Measurements from ENCODE around the gene WDFY4. TPM values are rescaled to one million over a fixed set of nuclear protein-coding genes. Genes with fewer than 3 reads are reported as not detected.

The WDFY4 gene
- total and polyA plus RNA-seq, 4 donors, result 4.6 to 26.9 (median 13.5) TPM

DNA sequence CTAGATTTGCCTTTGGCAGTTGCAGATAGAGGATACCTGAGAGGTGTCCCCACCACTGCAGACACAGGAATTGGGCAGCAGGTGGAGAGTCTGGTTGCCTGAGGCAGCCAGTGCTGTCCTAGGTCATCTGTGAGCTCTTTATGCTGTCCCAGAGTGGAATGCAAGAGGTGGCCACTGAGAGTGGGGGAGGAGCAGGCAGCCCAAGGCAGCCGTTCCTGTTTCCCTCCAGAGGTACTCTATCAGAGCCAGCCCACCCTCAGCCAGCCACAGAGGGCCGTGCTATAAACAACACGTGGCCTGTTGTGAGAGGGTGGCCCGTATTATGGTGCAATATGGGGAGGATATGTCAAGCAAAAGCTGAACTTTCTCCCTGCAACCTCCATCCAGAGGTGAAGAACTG is 246.5 kb downstream of the WDFY4 start:
- Histone ChIP-seq H3K36me3 (ENCODE audit: control insufficient read depth in 4 of 4, insufficient read depth in 4 of 4, low read length in 4 of 4) (no peaks in the 10 kb centered on the region), H3K27ac (ENCODE audit: low read depth in 1 of 2, low read length in 1 of 2) (no peak overlapping the region), H3K4me1 (ENCODE audit: control insufficient read depth in 5 of 5, insufficient read depth in 5 of 5, low read length in 5 of 5) (peaks cover 0 to 33% (median 10%) of the 10 kb centered on the region in 5 donors), H3K27me3 (ENCODE audit: control insufficient read depth in 3 of 3, insufficient read depth in 3 of 3, low read length in 2 of 3) (no peaks in the 10 kb centered on the region), H3K4me3 (no peak overlapping the region), H3K9me3 (ENCODE audit: control insufficient read depth in 4 of 4, insufficient read depth in 3 of 4, low read length in 3 of 4) (peaks cover 0 to 4% (median 0%) of the 10 kb centered on the region in 4 donors), H3K9ac (ENCODE audit: insufficient read depth in 1 of 2, low read length in 2 of 2) (no peak overlapping the region)
- TF ChIP-seq, protein P1, sequence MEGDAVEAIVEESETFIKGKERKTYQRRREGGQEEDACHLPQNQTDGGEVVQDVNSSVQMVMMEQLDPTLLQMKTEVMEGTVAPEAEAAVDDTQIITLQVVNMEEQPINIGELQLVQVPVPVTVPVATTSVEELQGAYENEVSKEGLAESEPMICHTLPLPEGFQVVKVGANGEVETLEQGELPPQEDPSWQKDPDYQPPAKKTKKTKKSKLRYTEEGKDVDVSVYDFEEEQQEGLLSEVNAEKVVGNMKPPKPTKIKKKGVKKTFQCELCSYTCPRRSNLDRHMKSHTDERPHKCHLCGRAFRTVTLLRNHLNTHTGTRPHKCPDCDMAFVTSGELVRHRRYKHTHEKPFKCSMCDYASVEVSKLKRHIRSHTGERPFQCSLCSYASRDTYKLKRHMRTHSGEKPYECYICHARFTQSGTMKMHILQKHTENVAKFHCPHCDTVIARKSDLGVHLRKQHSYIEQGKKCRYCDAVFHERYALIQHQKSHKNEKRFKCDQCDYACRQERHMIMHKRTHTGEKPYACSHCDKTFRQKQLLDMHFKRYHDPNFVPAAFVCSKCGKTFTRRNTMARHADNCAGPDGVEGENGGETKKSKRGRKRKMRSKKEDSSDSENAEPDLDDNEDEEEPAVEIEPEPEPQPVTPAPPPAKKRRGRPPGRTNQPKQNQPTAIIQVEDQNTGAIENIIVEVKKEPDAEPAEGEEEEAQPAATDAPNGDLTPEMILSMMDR (IDR thresholded peaks at IDR 0.05; ENCODE audit: control extremely low read depth, extremely low read depth), result no peak
- peak in 2 of 3 donors; percentile 23 to 44 for DNase-seq
- 23 to 27% methylated on average over 4 of the region's 4 CpGs for WGBS, 2 donors
- no peak for ATAC-seq (ENCODE audit: insufficient read depth, low FRiP score)

DNA sequence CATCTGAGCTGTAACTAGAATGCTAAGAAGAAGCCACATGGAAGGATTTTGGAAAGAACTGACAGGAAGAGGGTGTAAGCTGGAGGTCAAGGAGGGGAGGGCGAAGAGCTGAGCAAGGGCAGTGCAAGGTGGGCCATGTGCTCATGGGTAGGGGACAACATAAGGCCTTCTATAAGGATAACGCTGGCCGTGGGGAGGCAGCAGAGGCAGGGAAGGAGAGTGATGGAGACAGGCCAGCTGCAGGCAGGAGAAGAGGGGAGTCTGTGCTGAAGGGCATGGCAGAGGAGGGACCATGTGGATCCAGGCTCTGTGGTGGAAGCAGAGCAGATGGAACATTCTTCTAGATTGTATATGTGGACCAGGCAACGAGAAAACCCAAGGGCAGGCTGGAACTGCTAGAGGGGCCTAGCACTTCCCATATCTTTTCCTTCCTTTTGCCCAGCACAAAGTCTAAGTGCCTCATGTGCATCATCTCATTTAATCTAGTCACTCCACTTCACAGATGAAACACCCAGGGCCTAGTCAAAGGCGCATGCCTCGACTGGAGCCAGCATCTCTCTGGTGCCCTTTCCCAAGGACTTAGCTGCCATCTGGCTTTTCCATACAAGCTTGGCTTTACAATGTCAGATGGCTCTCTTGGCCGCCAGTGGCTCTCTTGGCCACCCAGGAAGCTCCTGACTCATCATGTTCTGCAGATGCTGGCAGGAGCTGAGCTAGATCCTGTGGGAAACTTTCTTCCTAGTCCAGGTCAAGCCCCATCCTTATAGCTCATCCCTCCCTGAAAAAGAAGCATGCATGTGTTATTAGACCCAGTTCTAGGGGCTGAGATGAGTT is 248.4 kb downstream of the WDFY4 start:
- WGBS, 2 donors, result 88 to 93% methylated on average over 7 of the region's 7 CpGs
- H3K36me3 ChIP-seq (ENCODE audit: control insufficient read depth in 4 of 4, insufficient read depth in 4 of 4, low read length in 4 of 4), result no peaks in the 10 kb centered on the region
- no peak overlapping the region for H3K9ac ChIP-seq (ENCODE audit: insufficient read depth in 1 of 2, low read length in 2 of 2)
- ATAC-seq (ENCODE audit: insufficient read depth, low FRiP score) (no peak), DNase-seq (no peak)
- TF ChIP-seq, protein P1 (IDR thresholded peaks at IDR 0.05; ENCODE audit: control extremely low read depth, extremely low read depth), result no peak
- H3K27me3 ChIP-seq (ENCODE audit: control insufficient read depth in 3 of 3, insufficient read depth in 3 of 3, low read length in 2 of 3), result no peaks in the 10 kb centered on the region
- H3K4me3 ChIP-seq, result no peak overlapping the region
- H3K4me1 ChIP-seq (ENCODE audit: control insufficient read depth in 5 of 5, insufficient read depth in 5 of 5, low read length in 5 of 5), result peaks cover 0 to 29% (median 7%) of the 10 kb centered on the region in 5 donors
- H3K27ac ChIP-seq (ENCODE audit: low read depth in 1 of 2, low read length in 1 of 2), result no peak overlapping the region
- H3K9me3 ChIP-seq (ENCODE audit: control insufficient read depth in 4 of 4, insufficient read depth in 3 of 4, low read length in 3 of 4), result peaks cover 0 to 1% (median 0%) of the 10 kb centered on the region in 4 donors

DNA sequence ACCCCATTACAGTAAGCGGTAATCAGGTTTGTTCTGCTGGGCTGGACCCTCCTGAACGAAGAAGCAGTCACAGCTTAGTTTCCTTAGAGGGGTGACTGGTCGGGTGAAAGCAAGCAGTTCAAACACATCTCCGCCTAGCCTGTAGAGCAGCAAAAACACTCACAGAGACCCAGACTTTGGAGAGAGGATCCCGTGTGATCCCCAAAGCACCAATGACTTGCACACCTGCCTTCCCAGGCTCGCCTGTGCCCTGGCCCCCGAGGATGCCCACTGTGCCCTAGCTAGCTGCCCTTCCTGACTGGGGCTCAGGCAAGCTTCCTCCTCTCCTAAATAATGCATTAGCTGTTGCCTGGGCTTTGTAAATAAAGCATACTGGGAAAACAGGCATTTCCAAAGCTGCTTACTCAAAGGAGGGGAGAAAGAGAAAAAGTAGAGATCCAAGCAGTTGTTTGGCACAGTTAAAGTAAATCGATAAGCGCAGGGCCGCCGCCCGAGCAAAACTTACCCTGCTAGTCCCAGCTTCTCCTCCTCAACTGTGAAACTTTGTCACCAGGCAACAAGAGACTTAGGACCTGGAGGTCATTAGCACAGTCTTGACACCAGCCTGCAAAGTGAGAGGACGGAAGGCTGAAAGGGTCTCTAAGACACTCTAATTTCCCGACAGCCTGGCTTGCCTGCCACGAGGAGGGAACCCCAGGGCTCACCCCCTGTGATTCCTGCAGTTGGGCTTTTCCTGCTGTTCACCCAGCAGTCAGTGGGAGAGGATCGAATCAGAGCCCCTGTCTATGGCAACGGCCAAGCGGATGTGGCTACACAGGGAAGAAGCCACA is 250.2 kb downstream of the WDFY4 start:
- ATAC-seq (ENCODE audit: insufficient read depth, low FRiP score) (no peak), DNase-seq (peak; percentile 69 to 82 (median 79))
- Histone ChIP-seq H3K9me3 (ENCODE audit: control insufficient read depth in 4 of 4, insufficient read depth in 3 of 4, low read length in 3 of 4) (no peaks in the 10 kb centered on the region), H3K27me3 (ENCODE audit: control insufficient read depth in 3 of 3, insufficient read depth in 3 of 3, low read length in 2 of 3) (no peaks in the 10 kb centered on the region), H3K4me1 (ENCODE audit: control insufficient read depth in 5 of 5, insufficient read depth in 5 of 5, low read length in 5 of 5) (peaks cover 0 to 29% (median 7%) of the 10 kb centered on the region in 5 donors), H3K9ac (ENCODE audit: insufficient read depth in 1 of 2, low read length in 2 of 2) (peak overlapping the region in 1 of 2 donors; percentile 1), H3K4me3 (no peak overlapping the region), H3K36me3 (ENCODE audit: control insufficient read depth in 4 of 4, insufficient read depth in 4 of 4, low read length in 4 of 4) (no peaks in the 10 kb centered on the region), H3K27ac (ENCODE audit: low read depth in 1 of 2, low read length in 1 of 2) (no peak overlapping the region)
- TF ChIP-seq, protein P1 (IDR thresholded peaks at IDR 0.05; ENCODE audit: control extremely low read depth, extremely low read depth), result no peak
- 63 to 72% methylated on average over 18 of the region's 18 CpGs for WGBS, 2 donors

Measured in lung (tissue), 12 donors.